ENCODE data around the gene RELN. TPM values are rescaled to one million over a fixed set of nuclear protein-coding genes. Genes with fewer than 3 reads are reported as not detected.

RELN gene
- total and polyA plus RNA-seq, 4 donors, result 31.9 to 131 (median 69.7) TPM

DNA sequence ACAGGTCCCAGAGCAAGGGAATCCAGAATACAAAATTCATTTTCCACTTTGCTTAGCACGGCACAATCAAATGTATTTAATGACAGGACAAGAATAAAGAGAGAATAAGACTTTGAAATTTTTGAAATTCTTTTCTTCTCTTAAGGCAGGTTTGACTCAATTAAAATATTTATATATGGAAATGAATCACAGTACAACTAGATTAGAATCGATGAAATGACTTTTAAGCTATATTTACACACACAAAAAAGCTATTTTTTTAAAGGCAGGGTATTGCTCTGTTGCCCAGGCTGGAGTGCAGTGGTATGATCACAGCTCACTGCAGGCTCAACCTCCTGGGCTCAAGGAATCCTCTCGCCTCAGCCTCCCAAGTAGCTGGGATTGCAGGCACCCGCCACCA is 278.0 kb downstream of the RELN start:
- WGBS (ENCODE audit: insufficient coverage), result 100% methylated on average over 2 of the region's 4 CpGs
- H3K27ac ChIP-seq (ENCODE audit: low read depth, low read length), result no peak overlapping the region

DNA sequence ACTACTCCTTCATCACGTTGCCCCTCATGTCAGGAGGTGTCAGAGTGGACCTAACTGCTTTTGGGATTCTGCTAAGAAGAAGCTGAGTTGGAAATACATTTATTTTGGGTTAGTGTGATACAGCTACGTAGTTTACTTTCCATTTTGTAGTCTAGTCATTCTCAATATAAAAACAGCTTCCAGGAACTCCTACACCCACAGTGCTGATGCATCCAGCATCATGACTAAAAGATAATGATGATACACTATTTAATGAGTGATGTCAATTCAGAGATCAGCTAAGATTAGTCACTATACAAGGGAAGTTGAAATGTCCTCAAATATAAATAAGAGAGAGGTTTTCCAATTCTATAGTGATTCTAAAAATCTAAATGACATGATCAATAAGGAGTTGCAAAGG is 279.2 kb downstream of the RELN start:
- peaks cover 2% of the 10 kb centered on the region for H3K27me3 ChIP-seq (ENCODE audit: control insufficient read depth, insufficient read depth, low read length)
- no peak overlapping the region for H3K4me3 ChIP-seq (ENCODE audit: low read depth, low read length)
- no peak for DNase-seq (ENCODE audit: low read depth in 4 of 6, low spot score in 6 of 6)
- no peaks in the 10 kb centered on the region for H3K36me3 ChIP-seq (ENCODE audit: control insufficient read depth, insufficient read depth, low read length)
- WGBS (ENCODE audit: insufficient coverage), result no CpG with 5 or more reads among the region's 2 CpGs
- H3K9me3 ChIP-seq (ENCODE audit: control insufficient read depth, insufficient read depth, low read length), result no peaks in the 10 kb centered on the region
- no peak overlapping the region for H3K27ac ChIP-seq (ENCODE audit: low read depth, low read length)
- no peaks in the 10 kb centered on the region for H3K4me1 ChIP-seq (ENCODE audit: control insufficient read depth, insufficient read depth, low read length)

More for the DNA sequence above, 278.0 kb downstream of the RELN start:
- no peak overlapping the region for H3K4me3 ChIP-seq (ENCODE audit: low read depth, low read length)
- no peak for DNase-seq (ENCODE audit: low read depth in 4 of 6, low spot score in 6 of 6)
- H3K9me3 ChIP-seq (ENCODE audit: control insufficient read depth, insufficient read depth, low read length), result no peaks in the 10 kb centered on the region
- H3K27me3 ChIP-seq (ENCODE audit: control insufficient read depth, insufficient read depth, low read length), result peaks cover 2% of the 10 kb centered on the region
- no peaks in the 10 kb centered on the region for H3K36me3 ChIP-seq (ENCODE audit: control insufficient read depth, insufficient read depth, low read length)
- H3K4me1 ChIP-seq (ENCODE audit: control insufficient read depth, insufficient read depth, low read length), result no peaks in the 10 kb centered on the region

DNA sequence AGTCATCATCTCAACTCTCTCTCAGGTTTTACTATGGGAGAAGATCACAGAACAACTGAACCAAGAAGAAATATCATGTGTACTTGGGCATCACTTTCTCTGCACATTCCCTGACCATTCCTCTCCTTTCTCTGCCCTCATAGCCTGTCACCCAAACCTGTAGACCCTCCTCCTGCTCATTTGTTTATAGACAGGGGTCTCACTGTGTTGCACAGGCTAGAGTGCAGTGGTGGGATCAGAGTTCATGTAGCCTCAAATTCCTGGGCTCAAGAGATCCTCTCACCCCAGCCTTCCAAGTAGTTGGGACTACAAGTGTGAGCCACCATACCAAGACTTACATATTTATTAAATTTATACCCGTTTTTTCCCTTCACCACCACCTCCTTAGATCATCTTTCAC is 282.7 kb downstream of the RELN start:
- Histone ChIP-seq H3K27me3 (ENCODE audit: control insufficient read depth, insufficient read depth, low read length) (peaks cover under 1% of the 10 kb centered on the region), H3K4me1 (ENCODE audit: control insufficient read depth, insufficient read depth, low read length) (no peaks in the 10 kb centered on the region), H3K9me3 (ENCODE audit: control insufficient read depth, insufficient read depth, low read length) (no peaks in the 10 kb centered on the region), H3K27ac (ENCODE audit: low read depth, low read length) (no peak overlapping the region), H3K4me3 (ENCODE audit: low read depth, low read length) (no peak overlapping the region), H3K36me3 (ENCODE audit: control insufficient read depth, insufficient read depth, low read length) (no peaks in the 10 kb centered on the region)
- WGBS (ENCODE audit: insufficient coverage), result no CpG with 5 or more reads among the region's 1 CpG
- no peak for DNase-seq (ENCODE audit: low read depth in 4 of 6, low spot score in 6 of 6)

DNA sequence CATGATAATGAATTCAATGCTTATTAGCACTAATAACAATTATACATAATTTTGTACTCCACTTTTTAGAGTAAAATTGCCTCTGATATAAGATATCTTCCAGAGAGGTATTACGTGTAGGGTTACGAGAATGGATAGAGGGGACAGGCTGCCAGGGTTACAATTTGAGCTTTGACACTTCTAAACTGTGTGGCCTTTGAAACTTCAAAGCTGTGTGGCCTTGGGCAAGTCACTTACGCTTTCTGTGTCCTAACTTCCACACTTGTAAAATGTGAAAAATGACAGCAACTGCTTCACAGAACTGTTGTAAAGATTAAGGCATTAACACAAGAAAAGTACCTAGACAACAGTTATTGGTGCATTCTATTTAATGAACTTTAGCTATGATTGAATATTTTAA is 283.9 kb downstream of the RELN start:
- WGBS (ENCODE audit: insufficient coverage), result 100% methylated on average over 2 of the region's 3 CpGs
- Histone ChIP-seq H3K4me1 (ENCODE audit: control insufficient read depth, insufficient read depth, low read length) (no peaks in the 10 kb centered on the region), H3K4me3 (ENCODE audit: low read depth, low read length) (no peak overlapping the region), H3K27ac (ENCODE audit: low read depth, low read length) (no peak overlapping the region), H3K9me3 (ENCODE audit: control insufficient read depth, insufficient read depth, low read length) (no peaks in the 10 kb centered on the region), H3K27me3 (ENCODE audit: control insufficient read depth, insufficient read depth, low read length) (no peaks in the 10 kb centered on the region), H3K36me3 (ENCODE audit: control insufficient read depth, insufficient read depth, low read length) (no peaks in the 10 kb centered on the region)
- DNase-seq (ENCODE audit: low read depth in 4 of 6, low spot score in 6 of 6), result no peak

DNA sequence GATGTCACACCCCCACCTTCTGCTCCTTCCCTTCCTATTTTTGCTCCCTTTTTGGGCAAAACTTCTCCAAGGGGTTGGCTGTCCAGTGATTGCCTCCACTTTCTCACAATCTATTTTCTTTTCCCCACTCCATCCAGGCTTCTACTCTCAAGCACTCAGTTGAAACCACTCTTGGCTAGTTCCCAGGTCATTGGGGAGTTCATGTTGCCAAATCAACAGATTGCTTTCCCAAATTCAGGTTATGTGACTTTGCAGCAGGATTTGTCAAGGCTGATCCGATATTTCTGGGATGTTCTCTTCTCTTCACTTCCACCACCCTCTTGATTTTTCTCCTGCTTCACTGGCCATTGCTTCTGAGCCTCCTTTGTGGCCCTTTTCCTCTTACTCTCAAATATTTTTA is 284.8 kb downstream of the RELN start:
- H3K36me3 ChIP-seq (ENCODE audit: control insufficient read depth, insufficient read depth, low read length), result no peaks in the 10 kb centered on the region
- no peaks in the 10 kb centered on the region for H3K9me3 ChIP-seq (ENCODE audit: control insufficient read depth, insufficient read depth, low read length)
- H3K4me1 ChIP-seq (ENCODE audit: control insufficient read depth, insufficient read depth, low read length), result no peaks in the 10 kb centered on the region
- peak in 2 of 6 donors; percentile 24 to 62 for DNase-seq (ENCODE audit: low read depth in 4 of 6, low spot score in 6 of 6)
- WGBS (ENCODE audit: insufficient coverage), result no CpG with 5 or more reads among the region's 1 CpG
- H3K4me3 ChIP-seq (ENCODE audit: low read depth, low read length), result no peak overlapping the region
- no peak overlapping the region for H3K27ac ChIP-seq (ENCODE audit: low read depth, low read length)
- H3K27me3 ChIP-seq (ENCODE audit: control insufficient read depth, insufficient read depth, low read length), result no peaks in the 10 kb centered on the region

DNA sequence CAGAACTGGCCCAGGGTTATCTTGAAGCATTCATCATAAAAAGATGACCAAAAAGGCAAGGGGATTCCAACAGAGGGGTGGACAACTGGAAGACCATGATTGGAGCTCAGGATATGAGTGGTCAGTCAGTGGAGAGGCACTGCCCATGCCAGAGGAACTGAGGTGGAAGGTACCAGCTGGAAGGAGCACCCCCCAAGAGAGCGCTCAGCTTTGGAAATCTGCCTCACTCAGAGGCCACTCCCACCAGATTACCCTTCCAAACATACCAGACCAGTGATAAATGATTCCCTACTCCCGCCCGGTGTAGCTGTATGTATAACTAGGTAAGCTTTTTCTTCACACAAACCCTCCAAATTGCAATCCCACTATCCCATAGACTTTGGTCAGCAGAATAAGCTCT is 286.5 kb downstream of the RELN start:
- Histone ChIP-seq H3K9me3 (ENCODE audit: control insufficient read depth, insufficient read depth, low read length) (no peaks in the 10 kb centered on the region), H3K4me1 (ENCODE audit: control insufficient read depth, insufficient read depth, low read length) (no peaks in the 10 kb centered on the region), H3K4me3 (ENCODE audit: low read depth, low read length) (no peak overlapping the region), H3K27me3 (ENCODE audit: control insufficient read depth, insufficient read depth, low read length) (no peaks in the 10 kb centered on the region), H3K27ac (ENCODE audit: low read depth, low read length) (no peak overlapping the region), H3K36me3 (ENCODE audit: control insufficient read depth, insufficient read depth, low read length) (no peaks in the 10 kb centered on the region)
- no CpG with 5 or more reads among the region's 3 CpGs for WGBS (ENCODE audit: insufficient coverage)
- DNase-seq (ENCODE audit: low read depth in 4 of 6, low spot score in 6 of 6), result no peak

DNA sequence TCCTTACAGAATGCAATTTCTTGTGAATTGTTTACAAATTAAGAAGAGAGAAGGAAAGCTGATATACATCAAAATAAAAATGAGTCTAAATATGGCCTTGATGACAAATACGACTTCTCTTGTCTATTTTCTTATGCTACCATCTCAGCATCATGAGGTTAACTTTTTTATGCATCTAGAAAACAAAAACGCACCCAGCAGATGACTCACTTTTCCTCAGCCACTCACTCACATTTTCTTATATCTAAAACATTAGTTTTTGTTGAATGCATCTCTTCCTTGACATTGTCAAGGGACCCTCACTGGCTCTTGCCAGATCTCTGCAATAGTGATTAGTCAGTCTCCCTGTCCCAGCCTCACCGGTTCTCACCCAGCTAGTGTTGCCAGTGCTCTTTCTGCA is 287.0 kb downstream of the RELN start:
- DNase-seq (ENCODE audit: low read depth in 4 of 6, low spot score in 6 of 6), result no peak
- H3K9me3 ChIP-seq (ENCODE audit: control insufficient read depth, insufficient read depth, low read length), result no peaks in the 10 kb centered on the region
- H3K27ac ChIP-seq (ENCODE audit: low read depth, low read length), result no peak overlapping the region
- H3K27me3 ChIP-seq (ENCODE audit: control insufficient read depth, insufficient read depth, low read length), result no peaks in the 10 kb centered on the region
- no peak overlapping the region for H3K4me3 ChIP-seq (ENCODE audit: low read depth, low read length)
- no peaks in the 10 kb centered on the region for H3K36me3 ChIP-seq (ENCODE audit: control insufficient read depth, insufficient read depth, low read length)
- WGBS (ENCODE audit: insufficient coverage), result 73% methylated on average over 1 of the region's 3 CpGs
- no peaks in the 10 kb centered on the region for H3K4me1 ChIP-seq (ENCODE audit: control insufficient read depth, insufficient read depth, low read length)

DNA sequence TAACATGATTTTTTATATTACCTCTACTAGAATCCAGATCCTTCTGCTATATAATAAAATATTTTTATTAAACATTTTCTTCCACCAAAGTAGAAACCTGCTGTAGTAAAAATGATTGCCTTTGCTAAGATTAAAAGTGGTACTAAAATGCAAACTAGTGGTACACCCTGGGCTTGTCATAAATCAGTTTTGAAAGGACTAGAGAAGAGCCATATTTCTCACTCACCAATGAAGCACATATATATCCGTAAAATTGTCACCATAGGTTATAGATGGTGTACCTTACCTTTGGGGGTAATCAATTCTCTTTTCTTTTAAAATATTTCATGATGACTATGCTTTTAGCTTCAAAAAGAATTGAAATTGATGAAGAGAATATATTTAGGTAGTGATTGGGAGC is 290.4 kb downstream of the RELN start:
- Histone ChIP-seq H3K27me3 (ENCODE audit: control insufficient read depth, insufficient read depth, low read length) (no peaks in the 10 kb centered on the region), H3K36me3 (ENCODE audit: control insufficient read depth, insufficient read depth, low read length) (no peaks in the 10 kb centered on the region), H3K27ac (ENCODE audit: low read depth, low read length) (no peak overlapping the region), H3K9me3 (ENCODE audit: control insufficient read depth, insufficient read depth, low read length) (no peaks in the 10 kb centered on the region), H3K4me3 (ENCODE audit: low read depth, low read length) (no peak overlapping the region), H3K4me1 (ENCODE audit: control insufficient read depth, insufficient read depth, low read length) (no peaks in the 10 kb centered on the region)
- whole genome bisulfite sequencing (ENCODE audit: insufficient coverage), result no CpG with 5 or more reads among the region's 1 CpG
- DNase-seq (ENCODE audit: low read depth in 4 of 6, low spot score in 6 of 6), result peak in 1 of 6 donors; percentile 23

DNA sequence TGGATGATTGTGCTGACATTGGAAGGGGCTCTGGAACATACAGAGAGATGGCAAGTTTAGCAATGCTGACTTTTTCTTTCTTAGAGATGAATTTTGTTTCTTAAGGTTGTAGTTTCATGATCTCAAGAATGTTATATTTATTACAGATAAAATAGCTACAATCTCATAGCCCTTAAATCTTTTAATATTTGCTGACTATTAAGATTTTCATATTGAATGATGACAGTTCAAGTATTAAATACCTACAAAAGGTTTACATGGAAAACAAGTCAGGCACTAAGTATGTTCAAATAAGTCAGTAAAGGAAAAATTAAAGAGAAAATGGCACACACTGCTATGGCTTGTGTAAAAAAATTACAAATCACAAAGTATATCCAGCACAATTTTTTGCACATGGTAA is 291.4 kb downstream of the RELN start:
- H3K36me3 ChIP-seq (ENCODE audit: control insufficient read depth, insufficient read depth, low read length), result no peaks in the 10 kb centered on the region
- no peaks in the 10 kb centered on the region for H3K27me3 ChIP-seq (ENCODE audit: control insufficient read depth, insufficient read depth, low read length)
- DNase-seq (ENCODE audit: low read depth in 4 of 6, low spot score in 6 of 6), result no peak
- no peaks in the 10 kb centered on the region for H3K9me3 ChIP-seq (ENCODE audit: control insufficient read depth, insufficient read depth, low read length)
- no peaks in the 10 kb centered on the region for H3K4me1 ChIP-seq (ENCODE audit: control insufficient read depth, insufficient read depth, low read length)
- no peak overlapping the region for H3K4me3 ChIP-seq (ENCODE audit: low read depth, low read length)
- H3K27ac ChIP-seq (ENCODE audit: low read depth, low read length), result no peak overlapping the region

DNA sequence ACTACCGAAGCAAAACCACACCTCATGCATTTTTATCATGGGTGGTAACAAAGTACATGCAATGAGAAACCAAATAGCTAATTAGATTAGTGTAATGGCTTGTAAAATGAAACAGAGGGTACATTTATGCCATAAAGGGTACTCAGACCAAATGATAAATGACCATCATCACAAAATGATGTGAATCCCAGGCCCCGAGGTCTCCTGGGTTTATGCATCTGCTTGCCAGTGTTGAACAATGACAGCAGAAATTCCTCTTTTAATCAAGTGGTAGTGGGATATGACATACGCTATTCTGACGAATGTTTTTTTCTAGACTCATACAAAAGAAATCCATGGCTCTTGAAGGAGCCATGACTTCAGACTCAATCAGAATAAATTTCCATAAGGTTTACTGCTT is 293.9 kb downstream of the RELN start:
- DNase-seq (ENCODE audit: low read depth in 4 of 6, low spot score in 6 of 6), result no peak
- WGBS (ENCODE audit: insufficient coverage), result no CpG with 5 or more reads among the region's 4 CpGs
- Histone ChIP-seq H3K4me1 (ENCODE audit: control insufficient read depth, insufficient read depth, low read length) (no peaks in the 10 kb centered on the region), H3K36me3 (ENCODE audit: control insufficient read depth, insufficient read depth, low read length) (no peaks in the 10 kb centered on the region), H3K27ac (ENCODE audit: low read depth, low read length) (no peak overlapping the region), H3K9me3 (ENCODE audit: control insufficient read depth, insufficient read depth, low read length) (no peaks in the 10 kb centered on the region), H3K4me3 (ENCODE audit: low read depth, low read length) (no peak overlapping the region), H3K27me3 (ENCODE audit: control insufficient read depth, insufficient read depth, low read length) (no peaks in the 10 kb centered on the region)
